Activated T-helper 17 cell treated with anti-CD3 and anti-CD28 coated beads, Interleukin-2, amount 50 U/mL, for 72 hours (primary cell): Measurements from ENCODE around the gene SRPK1. TPM values are rescaled to one million over a fixed set of nuclear protein-coding genes. Genes with fewer than 3 reads are reported as not detected.

Experiments used
- ATAC-seq: fragments of 150-1000 bp; cut with Tn5 transposase; replicated peaks from 2 replicates; pipeline ENCODE4 v1.10.0; 2021; ENCODE audit warnings: mild to moderate bottlenecking, moderate library complexity
- H3K27ac Mint-ChIP-seq: one replicate; pipeline ENCODE4 v1.8.0; 2022; ENCODE audit warnings: mixed read lengths
- H3K27me3 Mint-ChIP-seq: one replicate; pipeline ENCODE4 v1.8.0; 2022; ENCODE audit warnings: mixed read lengths
- H3K36me3 Mint-ChIP-seq: one replicate; pipeline ENCODE4 v1.8.0; 2022; ENCODE audit warnings: low read depth, mild to moderate bottlenecking, mixed read lengths
- H3K4me1 Mint-ChIP-seq: one replicate; pipeline ENCODE4 v1.8.0; 2022; ENCODE audit warnings: mixed read lengths
- H3K4me3 Mint-ChIP-seq: one replicate; pipeline ENCODE4 v1.8.0; 2022; ENCODE audit warnings: mild to moderate bottlenecking, mixed read lengths
- H3K9me3 Mint-ChIP-seq: one replicate; pipeline ENCODE4 v1.8.0; 2022; ENCODE audit warnings: mixed read lengths
- total RNA-seq, 2 donors: library from RNA; stranded (reverse); gene quantifications; one replicate each; pipeline ENCODE4 v1.2.3, GENCODE V29; 2022

SRPK1 gene
- total RNA-seq: 100 to 1,000 TPM in 1 of 2 donors, 10 to 100 TPM in 1; 83.5 to 101 TPM

DNA sequence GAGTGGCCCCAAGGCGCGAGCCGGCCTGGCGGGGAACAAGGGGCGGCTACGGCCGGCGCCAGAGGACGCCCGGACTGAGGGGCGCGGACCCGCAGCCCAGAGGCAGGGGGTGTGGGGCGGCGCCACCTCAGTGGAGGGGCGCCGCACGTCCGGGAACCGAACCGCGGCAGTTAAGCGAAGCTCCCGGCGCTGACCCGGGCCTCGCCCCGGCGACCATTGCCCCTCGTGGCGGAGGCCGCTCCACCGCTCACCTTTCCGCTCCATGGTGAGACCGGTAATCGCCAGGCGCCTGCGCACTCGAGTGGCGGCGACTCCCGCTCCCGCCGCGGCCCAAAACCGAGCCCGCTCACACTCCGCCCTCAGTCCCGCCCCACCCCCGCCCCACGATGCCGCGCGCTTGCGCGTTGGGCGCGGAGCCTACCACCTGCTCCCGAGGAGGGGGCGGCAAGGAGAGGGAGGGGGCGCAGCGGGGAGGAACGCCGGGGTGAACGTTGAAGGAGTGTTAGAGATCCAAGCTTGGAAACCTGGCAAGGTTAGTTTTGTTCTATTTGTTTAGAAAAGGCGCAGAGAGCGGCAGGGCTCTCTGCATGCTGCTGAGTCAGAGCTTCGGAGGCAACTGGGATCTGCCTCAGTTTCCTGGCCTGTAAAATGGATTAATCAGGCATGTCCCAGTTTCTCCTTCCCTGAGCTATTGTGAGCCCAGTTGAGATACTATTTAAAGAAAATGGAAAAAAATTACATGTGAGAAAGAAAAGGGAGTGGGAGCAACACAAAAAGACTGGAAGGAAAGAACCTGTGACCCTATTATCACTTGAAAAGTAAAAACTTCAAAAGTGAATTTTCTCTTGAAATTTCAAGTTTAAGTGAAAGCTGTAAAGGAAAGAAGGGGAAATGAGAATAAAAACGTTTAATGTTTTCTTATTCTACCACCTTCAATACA, at the start of gene SRPK1:
Gene SRPK1, minus strand, starts transcription at position 306 of the 940 bp plus-strand sequence. Its CDS starts 42 bp downstream, at position 264.
- ATAC-seq: peak; percentile 79
- no peaks in the 10 kb centered on the region for H3K9me3 Mint-ChIP-seq
- H3K36me3 Mint-ChIP-seq: peaks cover 41% of the 10 kb centered on the region
- peaks cover 16% of the 10 kb centered on the region for H3K4me1 Mint-ChIP-seq
- H3K27ac Mint-ChIP-seq: peak within 1 kb of the TSS; percentile 97
- H3K4me3 Mint-ChIP-seq: peak within 1 kb of the TSS; percentile 96
- no peaks in the 10 kb centered on the region for H3K27me3 Mint-ChIP-seq

DNA sequence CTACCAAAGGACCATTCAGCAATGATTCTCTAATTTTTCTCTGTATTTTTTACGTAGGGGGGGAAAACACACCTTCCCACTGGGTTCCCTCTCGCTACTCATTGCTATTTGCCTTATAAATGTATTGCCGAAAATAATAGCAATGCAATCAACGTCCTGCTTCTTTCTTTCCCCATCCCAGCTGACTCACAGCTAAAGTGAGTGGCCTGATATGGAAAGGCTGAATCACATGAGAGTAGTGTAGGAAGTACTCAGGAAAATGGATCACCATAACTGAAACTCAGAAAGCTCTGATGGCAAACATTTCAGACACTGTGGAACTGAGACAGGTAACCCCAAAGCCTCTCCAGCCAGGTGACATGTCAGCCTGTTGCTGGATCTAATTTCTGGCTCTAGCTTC, 49.3 kb upstream of the SRPK1 start:
- Mint-ChIP-seq H3K36me3 (no peaks in the 10 kb centered on the region), H3K4me1 (peaks cover 5% of the 10 kb centered on the region), H3K9me3 (no peaks in the 10 kb centered on the region), H3K4me3 (no peak overlapping the region), H3K27me3 (no peaks in the 10 kb centered on the region), H3K27ac (no peak overlapping the region)
- peak; percentile 24 for ATAC-seq

DNA sequence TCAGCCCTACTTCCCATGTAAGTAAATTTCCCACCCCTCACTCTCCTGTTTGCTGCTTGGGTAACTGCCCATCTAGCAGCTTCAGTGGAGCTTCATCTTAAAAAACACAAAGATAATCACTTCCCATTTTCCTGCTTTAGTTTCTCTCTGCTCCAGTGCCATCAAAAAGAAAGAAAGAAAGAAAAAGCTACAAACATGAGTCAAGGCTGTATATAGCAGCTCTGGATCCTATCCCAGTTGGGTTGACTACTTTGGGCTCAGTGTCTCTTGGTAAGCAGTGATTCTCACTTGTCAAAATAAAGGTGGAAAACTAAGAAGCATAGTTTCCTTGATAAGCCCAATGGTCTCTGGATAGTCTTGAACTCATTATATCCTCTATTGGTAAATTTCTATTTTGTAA, 48.7 kb upstream of the SRPK1 start:
- Mint-ChIP-seq H3K9me3 (no peaks in the 10 kb centered on the region), H3K4me1 (peaks cover 5% of the 10 kb centered on the region), H3K36me3 (no peaks in the 10 kb centered on the region), H3K27me3 (no peaks in the 10 kb centered on the region), H3K4me3 (no peak overlapping the region), H3K27ac (no peak overlapping the region)
- ATAC-seq: no peak

DNA sequence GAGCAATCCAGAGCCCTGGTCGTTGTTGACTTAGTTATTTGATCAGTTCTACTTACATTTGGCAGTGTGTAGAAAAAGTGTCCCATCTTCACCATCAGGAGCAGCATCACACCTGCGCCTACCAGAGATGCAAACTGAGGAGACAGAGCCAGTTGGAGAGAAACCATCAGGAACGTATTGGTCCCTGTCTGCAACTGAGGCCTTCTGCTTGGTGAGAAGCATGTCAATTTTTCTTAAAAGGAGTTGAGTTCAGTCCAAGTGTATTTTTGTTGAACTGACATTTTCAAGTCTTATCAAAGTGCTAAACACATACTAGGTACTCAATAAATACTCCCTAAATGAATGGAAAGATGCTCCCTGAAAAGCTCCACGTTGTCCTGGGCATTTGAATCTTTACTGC, 47.9 kb upstream of the SRPK1 start:
- no peak overlapping the region for H3K4me3 Mint-ChIP-seq
- no peaks in the 10 kb centered on the region for H3K36me3 Mint-ChIP-seq
- H3K27me3 Mint-ChIP-seq: no peaks in the 10 kb centered on the region
- no peak for ATAC-seq
- H3K4me1 Mint-ChIP-seq: peaks cover 5% of the 10 kb centered on the region
- no peaks in the 10 kb centered on the region for H3K9me3 Mint-ChIP-seq
- H3K27ac Mint-ChIP-seq: no peak overlapping the region

DNA sequence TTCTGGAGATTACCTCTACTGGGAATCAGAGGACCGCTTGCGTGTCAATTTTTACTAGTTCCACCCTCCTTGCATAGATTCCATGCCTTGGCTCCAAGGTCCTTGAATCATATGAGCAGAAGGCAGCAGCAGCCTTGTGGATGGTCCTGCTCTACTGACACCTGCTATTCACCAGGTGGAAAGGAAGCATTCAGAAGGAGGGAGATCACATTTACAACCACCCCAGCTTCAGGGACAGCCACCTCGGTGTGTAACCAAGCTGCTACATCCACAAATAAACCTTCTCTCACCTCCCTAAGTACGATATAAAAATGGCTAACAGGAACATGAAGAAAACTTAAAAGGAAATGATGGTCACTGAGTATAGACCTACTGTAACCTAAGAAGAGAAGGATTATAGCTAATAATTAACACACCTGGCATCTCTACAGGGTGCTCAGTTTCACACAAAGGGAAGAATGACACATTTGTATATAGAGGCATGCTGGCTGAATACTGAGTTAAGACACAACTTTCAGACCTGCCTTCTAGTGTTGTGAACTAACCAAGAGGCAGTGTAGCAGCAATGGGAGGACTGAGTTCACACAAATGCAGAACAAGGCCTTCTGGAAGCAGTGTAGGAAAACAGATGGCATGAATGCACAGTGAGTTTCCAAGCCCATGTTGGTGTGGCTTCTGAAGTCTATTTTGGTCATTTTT, 46.3 kb upstream of the SRPK1 start:
- Mint-ChIP-seq H3K36me3 (no peaks in the 10 kb centered on the region), H3K27ac (no peak overlapping the region), H3K27me3 (peaks cover 2% of the 10 kb centered on the region), H3K4me1 (no peaks in the 10 kb centered on the region), H3K4me3 (no peak overlapping the region), H3K9me3 (no peaks in the 10 kb centered on the region)
- no peak for ATAC-seq

DNA sequence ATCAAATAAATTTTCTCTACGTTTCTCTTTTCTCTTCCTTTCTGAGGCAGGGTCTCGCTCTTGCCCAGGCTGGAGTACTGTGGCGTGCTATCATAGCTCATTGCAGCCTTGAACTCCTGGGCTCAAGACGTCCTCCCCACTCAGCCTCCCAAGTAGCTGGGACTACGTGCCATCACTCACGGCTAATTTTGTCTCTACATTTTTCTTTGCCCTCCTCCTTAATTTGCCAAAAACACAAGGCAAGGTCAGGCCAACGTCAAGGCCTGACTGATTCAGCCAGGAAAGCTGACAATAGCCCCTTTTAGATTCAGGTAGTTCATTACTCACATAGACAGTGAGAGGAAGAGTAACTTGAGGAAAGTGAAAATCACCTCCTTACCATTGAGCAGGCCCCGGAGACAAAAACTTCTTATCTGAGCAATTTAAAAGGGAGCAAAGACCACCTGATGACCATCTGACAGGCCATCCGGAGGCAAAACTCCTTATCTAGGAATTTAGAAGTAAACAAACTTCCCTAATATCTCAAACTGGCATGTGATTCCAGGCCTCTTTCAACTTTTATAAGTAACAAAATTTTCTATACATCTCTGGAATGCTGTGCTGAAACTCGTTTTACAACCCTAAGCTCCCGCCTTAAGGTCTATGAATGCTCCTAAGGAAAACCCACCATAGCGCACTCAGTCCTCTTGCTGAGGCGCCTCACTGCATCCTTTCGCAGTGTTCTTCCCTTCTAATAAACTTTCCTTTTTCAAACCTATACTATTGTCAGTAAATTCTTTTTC, 42.1 kb upstream of the SRPK1 start:
- Mint-ChIP-seq H3K4me1 (no peaks in the 10 kb centered on the region), H3K27me3 (peaks cover 22% of the 10 kb centered on the region), H3K27ac (no peak overlapping the region), H3K9me3 (no peaks in the 10 kb centered on the region), H3K36me3 (no peaks in the 10 kb centered on the region), H3K4me3 (no peak overlapping the region)
- ATAC-seq: no peak

DNA sequence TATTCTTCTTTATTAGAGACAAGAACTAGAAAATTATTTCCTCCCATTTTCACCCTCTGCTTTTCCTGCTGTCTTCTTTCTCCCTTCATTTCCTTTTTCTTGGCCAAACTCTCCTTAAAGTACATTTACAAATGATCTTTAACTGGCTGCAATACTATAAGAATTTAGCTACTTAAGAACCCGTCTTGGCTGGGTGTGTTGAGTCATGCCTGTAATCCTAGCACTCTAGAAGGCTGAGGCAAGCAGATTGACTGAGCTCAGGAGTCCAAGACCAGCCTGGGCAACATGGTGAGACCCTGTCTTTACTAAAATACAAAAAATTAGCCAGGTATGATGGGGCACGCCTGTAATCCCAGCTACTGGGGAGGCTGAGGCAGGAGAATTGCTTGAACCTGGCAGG, 39.3 kb upstream of the SRPK1 start:
- no peaks in the 10 kb centered on the region for H3K4me1 Mint-ChIP-seq
- no peaks in the 10 kb centered on the region for H3K36me3 Mint-ChIP-seq
- peaks cover 25% of the 10 kb centered on the region for H3K27me3 Mint-ChIP-seq
- ATAC-seq: no peak
- no peak overlapping the region for H3K4me3 Mint-ChIP-seq
- H3K9me3 Mint-ChIP-seq: no peaks in the 10 kb centered on the region
- no peak overlapping the region for H3K27ac Mint-ChIP-seq

DNA sequence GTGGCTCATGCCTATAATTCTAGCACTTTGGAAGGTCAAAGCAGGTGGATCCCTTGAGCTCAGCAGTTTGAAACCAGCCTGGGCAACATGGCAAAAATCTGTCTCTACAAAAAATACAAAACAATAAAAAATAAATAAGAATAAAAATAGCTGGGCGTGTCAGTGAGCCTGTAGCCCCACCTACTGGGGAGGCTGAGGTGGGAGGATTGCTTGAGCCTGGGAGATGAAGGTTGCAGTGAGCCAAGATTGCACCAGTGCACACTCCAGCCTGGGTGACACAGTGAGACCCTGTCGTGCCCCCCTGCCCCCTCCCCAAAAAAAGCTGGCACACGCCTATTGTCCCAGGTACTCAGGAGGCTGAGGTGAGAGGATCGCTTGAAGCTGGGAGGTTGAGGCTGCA, 35.1 kb upstream of the SRPK1 start:
- H3K27me3 Mint-ChIP-seq: peaks cover 16% of the 10 kb centered on the region
- no peak overlapping the region for H3K4me3 Mint-ChIP-seq
- H3K27ac Mint-ChIP-seq: no peak overlapping the region
- ATAC-seq: no peak
- no peaks in the 10 kb centered on the region for H3K36me3 Mint-ChIP-seq
- H3K9me3 Mint-ChIP-seq: no peaks in the 10 kb centered on the region
- H3K4me1 Mint-ChIP-seq: peaks cover 4% of the 10 kb centered on the region

DNA sequence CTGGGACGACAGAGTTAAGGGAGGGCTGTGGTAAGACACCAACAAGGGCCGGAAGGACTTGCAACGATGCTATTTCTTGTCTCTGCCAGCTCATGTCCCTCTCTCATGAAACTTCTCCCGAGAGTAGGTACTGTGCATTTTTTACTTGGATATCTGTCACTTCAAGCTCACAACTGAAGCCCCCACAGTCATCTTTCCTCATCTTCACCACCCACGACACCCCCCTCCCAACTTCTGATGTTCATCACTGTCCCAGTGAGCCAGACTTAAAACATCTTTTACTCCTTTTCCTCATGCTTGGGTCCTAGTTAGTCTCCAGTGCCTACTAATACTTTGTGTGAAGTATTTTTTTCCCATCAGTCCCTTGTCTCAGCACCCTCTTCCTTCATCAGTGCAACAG, 34.6 kb upstream of the SRPK1 start:
- peaks cover 16% of the 10 kb centered on the region for H3K27me3 Mint-ChIP-seq
- H3K9me3 Mint-ChIP-seq: no peaks in the 10 kb centered on the region
- H3K36me3 Mint-ChIP-seq: no peaks in the 10 kb centered on the region
- no peak for ATAC-seq
- no peak overlapping the region for H3K4me3 Mint-ChIP-seq
- peaks cover 4% of the 10 kb centered on the region for H3K4me1 Mint-ChIP-seq
- H3K27ac Mint-ChIP-seq: no peak overlapping the region

DNA sequence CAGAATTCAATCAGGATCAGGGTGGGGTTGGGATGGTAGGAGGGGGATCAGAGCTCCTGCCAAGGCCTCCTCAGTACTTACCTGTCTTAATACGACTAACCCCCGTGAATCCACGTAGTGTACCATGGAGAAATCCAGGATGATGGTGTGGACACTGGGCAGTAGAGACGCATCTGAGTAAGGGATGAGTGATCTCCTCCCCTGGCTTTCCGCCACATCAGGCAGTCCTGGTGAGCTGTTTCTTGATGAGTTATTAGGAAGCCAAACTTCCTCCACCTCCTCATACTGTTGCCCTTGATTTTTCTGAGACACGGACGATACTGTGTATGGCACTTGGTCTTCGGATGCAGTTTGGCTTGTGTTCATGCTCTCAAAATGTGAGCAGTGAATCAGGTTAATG, 34.2 kb upstream of the SRPK1 start:
- H3K9me3 Mint-ChIP-seq: no peaks in the 10 kb centered on the region
- H3K4me1 Mint-ChIP-seq: peaks cover 4% of the 10 kb centered on the region
- H3K27me3 Mint-ChIP-seq: peaks cover 14% of the 10 kb centered on the region
- H3K4me3 Mint-ChIP-seq: no peak overlapping the region
- ATAC-seq: no peak
- H3K36me3 Mint-ChIP-seq: no peaks in the 10 kb centered on the region
- H3K27ac Mint-ChIP-seq: no peak overlapping the region

DNA sequence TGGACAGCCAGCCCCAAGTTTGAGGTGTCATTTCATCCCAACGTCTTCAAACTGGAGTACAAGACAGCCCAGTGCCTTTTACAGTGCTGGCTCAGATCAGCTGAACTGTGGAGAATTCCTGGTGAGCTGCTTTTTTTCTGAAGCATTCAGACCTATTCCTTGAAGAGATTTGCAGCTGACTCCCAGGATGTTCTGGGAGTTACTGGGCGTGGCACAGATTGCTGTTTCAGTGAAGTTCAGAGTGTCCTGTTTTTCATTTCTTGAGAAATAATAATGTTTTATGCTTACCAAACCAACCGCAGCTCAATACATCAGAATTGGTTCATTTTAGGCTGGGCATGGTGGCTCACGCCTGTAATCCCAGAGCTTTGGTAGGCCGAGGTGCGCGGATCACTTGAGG, 33.4 kb upstream of the SRPK1 start:
- H3K4me1 Mint-ChIP-seq: peaks cover 4% of the 10 kb centered on the region
- no peaks in the 10 kb centered on the region for H3K36me3 Mint-ChIP-seq
- H3K27ac Mint-ChIP-seq: no peak overlapping the region
- H3K27me3 Mint-ChIP-seq: peaks cover 10% of the 10 kb centered on the region
- no peaks in the 10 kb centered on the region for H3K9me3 Mint-ChIP-seq
- ATAC-seq: no peak
- H3K4me3 Mint-ChIP-seq: no peak overlapping the region

DNA sequence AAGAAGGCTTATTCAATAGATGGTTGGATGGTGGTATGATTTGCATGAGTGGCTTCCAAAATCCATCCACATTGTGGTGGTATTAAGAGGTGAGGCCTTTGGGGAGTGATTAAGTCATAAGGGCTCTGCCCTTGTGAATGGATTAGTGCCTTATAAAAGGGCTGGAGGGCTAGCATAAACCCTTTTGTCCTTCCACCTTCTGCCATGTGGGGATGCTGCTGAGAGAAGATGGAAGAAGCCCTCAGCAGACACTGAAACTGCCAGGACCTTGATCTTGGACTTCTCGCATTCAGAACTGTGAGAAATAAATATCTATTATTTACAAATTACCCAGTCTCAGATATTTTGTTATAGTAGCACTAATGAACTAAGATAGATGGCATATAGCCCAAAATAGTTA, 27.8 kb upstream of the SRPK1 start:
- no peak overlapping the region for H3K27ac Mint-ChIP-seq
- H3K9me3 Mint-ChIP-seq: no peaks in the 10 kb centered on the region
- H3K27me3 Mint-ChIP-seq: no peaks in the 10 kb centered on the region
- no peak for ATAC-seq
- peaks cover 4% of the 10 kb centered on the region for H3K4me1 Mint-ChIP-seq
- H3K36me3 Mint-ChIP-seq: no peaks in the 10 kb centered on the region
- H3K4me3 Mint-ChIP-seq: no peak overlapping the region

DNA sequence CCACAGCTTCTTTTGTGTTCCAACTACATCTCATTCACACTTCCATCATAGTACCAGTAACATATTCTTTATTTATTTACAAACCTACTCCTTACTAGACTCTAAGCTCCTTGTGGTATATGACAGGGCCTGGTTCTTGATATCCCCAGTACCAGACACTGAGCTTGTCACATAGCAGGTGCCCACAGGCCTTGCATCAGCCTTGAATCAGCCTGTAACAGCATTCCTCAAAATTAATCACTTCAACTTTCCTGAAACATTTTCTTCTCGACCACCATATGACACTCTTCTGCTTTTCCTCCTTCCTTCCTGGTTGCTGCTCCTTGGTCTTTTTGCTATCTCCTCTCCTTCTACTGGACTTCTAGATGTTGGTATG, 24.7 kb upstream of the SRPK1 start:
- Mint-ChIP-seq H3K4me1 (no peaks in the 10 kb centered on the region), H3K36me3 (no peaks in the 10 kb centered on the region), H3K27me3 (no peaks in the 10 kb centered on the region), H3K9me3 (no peaks in the 10 kb centered on the region), H3K27ac (no peak overlapping the region), H3K4me3 (no peak overlapping the region)
- ATAC-seq: no peak

DNA sequence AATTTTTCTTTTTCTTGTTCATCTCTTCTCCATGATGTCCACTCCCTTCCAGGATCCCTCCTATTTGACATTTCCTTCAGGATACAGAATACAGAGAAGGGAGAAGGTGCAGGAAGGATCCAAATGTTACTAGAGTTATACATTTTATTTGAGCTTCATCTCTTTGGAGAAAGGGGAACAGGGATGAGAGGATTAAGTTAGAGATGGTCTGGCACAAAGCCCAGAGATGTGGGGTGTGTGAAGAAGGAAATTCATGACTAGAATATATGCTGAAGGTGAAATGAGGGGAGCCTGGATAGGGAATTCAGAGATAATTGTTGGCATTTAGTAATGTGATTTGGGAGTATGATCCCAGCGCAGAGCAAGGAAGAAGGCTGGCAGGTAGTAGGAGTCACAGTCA, 22.5 kb upstream of the SRPK1 start:
- Mint-ChIP-seq H3K4me3 (no peak overlapping the region), H3K36me3 (no peaks in the 10 kb centered on the region), H3K4me1 (no peaks in the 10 kb centered on the region), H3K27me3 (no peaks in the 10 kb centered on the region), H3K27ac (no peak overlapping the region), H3K9me3 (no peaks in the 10 kb centered on the region)
- no peak for ATAC-seq
